ENCODE results near the gene CBX2. TPM values are rescaled to one million over a fixed set of nuclear protein-coding genes. Genes with fewer than 3 reads are reported as not detected.

Gene CBX2
- total and polyA plus RNA-seq, 2 donors (not counting 1 experiment from before 2014, with no cell fraction given) = 0.77 to 0.83 TPM

GRCh38 chr17:79833110-79833450 is 55.1 kb downstream of the CBX2 start:
- H3K9me3 ChIP-seq (ENCODE audit: control insufficient read depth, insufficient read depth, low read depth, low read length) = no peaks in the 10 kb centered on the region
- H3K4me1 ChIP-seq (ENCODE audit: control insufficient read depth, extremely low read depth, insufficient read depth, low read length) = peaks cover 18% of the 10 kb centered on the region
- no peak overlapping the region for H3K4me2 ChIP-seq (ENCODE audit: extremely low read depth, insufficient read depth, low read length)
- H3K36me3 ChIP-seq (ENCODE audit: control insufficient read depth, insufficient read depth, low read length) = peaks cover 18% of the 10 kb centered on the region
- no peak overlapping the region for H3K4me3 ChIP-seq (replicated peaks in 1 of 4; ENCODE audit: control extremely low read depth in 1 of 4, insufficient read depth in 1 of 4, low read depth in 3 of 4, low read length in 4 of 4)
- H3K27ac ChIP-seq (ENCODE audit: insufficient read depth, low read length) = no peak overlapping the region
- no peaks in the 10 kb centered on the region for H3K27me3 ChIP-seq (ENCODE audit: control insufficient read depth, insufficient read depth, low read length)
- no peak overlapping the region for H3K9ac ChIP-seq (ENCODE audit: insufficient read depth, low read length)
- H2AFZ ChIP-seq (ENCODE audit: low read length) = no peak overlapping the region
- no peaks in the 10 kb centered on the region for H4K20me1 ChIP-seq (ENCODE audit: control insufficient read depth, extremely low read depth, insufficient read depth, low read length)
- DNase-seq (ENCODE audit: low read depth in 2 of 2) = no peak
- TF ChIP-seq EZH2 (IDR thresholded peaks at IDR 0.05; ENCODE audit: low read length, missing control alignments) (no peak), CTCF (conservative IDR thresholded peaks at IDR 0.05 in 1 of 2, IDR thresholded peaks at IDR 0.05 in 1 of 2; ENCODE audit: low read depth in 1 of 2, low read length in 2 of 2) (no peak)
- peaks cover 13% of the 10 kb centered on the region for H3K79me2 ChIP-seq (ENCODE audit: control insufficient read depth, insufficient read depth, low read length)

GRCh38 chr17:79833744-79834564 is 56.0 kb downstream of the CBX2 start:
- Histone ChIP-seq H3K27ac (ENCODE audit: insufficient read depth, low read length) (no peak overlapping the region), H3K79me2 (ENCODE audit: control insufficient read depth, insufficient read depth, low read length) (peaks cover 13% of the 10 kb centered on the region), H3K4me1 (ENCODE audit: control insufficient read depth, extremely low read depth, insufficient read depth, low read length) (peaks cover 18% of the 10 kb centered on the region), H3K27me3 (ENCODE audit: control insufficient read depth, insufficient read depth, low read length) (no peaks in the 10 kb centered on the region), H3K9ac (ENCODE audit: insufficient read depth, low read length) (no peak overlapping the region), H4K20me1 (ENCODE audit: control insufficient read depth, extremely low read depth, insufficient read depth, low read length) (no peaks in the 10 kb centered on the region), H3K4me2 (ENCODE audit: extremely low read depth, insufficient read depth, low read length) (no peak overlapping the region), H3K4me3 (replicated peaks in 1 of 4; ENCODE audit: control extremely low read depth in 1 of 4, insufficient read depth in 1 of 4, low read depth in 3 of 4, low read length in 4 of 4) (no peak overlapping the region), H2AFZ (ENCODE audit: low read length) (no peak overlapping the region), H3K36me3 (ENCODE audit: control insufficient read depth, insufficient read depth, low read length) (peaks cover 18% of the 10 kb centered on the region), H3K9me3 (ENCODE audit: control insufficient read depth, insufficient read depth, low read depth, low read length) (no peaks in the 10 kb centered on the region)
- no peak for DNase-seq (ENCODE audit: low read depth in 2 of 2)
- TF ChIP-seq CTCF (conservative IDR thresholded peaks at IDR 0.05 in 1 of 2, IDR thresholded peaks at IDR 0.05 in 1 of 2; ENCODE audit: low read depth in 1 of 2, low read length in 2 of 2) = no peak
- no peak for TF ChIP-seq EZH2 (IDR thresholded peaks at IDR 0.05; ENCODE audit: low read length, missing control alignments)

- DNase-seq (ENCODE audit: low read depth in 2 of 2) = no peak
- Histone ChIP-seq H3K27ac (ENCODE audit: insufficient read depth, low read length) (no peak overlapping the region), H3K27me3 (ENCODE audit: control insufficient read depth, insufficient read depth, low read length) (no peaks in the 10 kb centered on the region), H3K36me3 (ENCODE audit: control insufficient read depth, insufficient read depth, low read length) (peaks cover 18% of the 10 kb centered on the region), H3K9ac (ENCODE audit: insufficient read depth, low read length) (no peak overlapping the region), H2AFZ (ENCODE audit: low read length) (no peak overlapping the region), H3K4me3 (replicated peaks in 1 of 4; ENCODE audit: control extremely low read depth in 1 of 4, insufficient read depth in 1 of 4, low read depth in 3 of 4, low read length in 4 of 4) (no peak overlapping the region), H3K4me2 (ENCODE audit: extremely low read depth, insufficient read depth, low read length) (no peak overlapping the region), H3K9me3 (ENCODE audit: control insufficient read depth, insufficient read depth, low read depth, low read length) (no peaks in the 10 kb centered on the region), H3K79me2 (ENCODE audit: control insufficient read depth, insufficient read depth, low read length) (peaks cover 13% of the 10 kb centered on the region), H3K4me1 (ENCODE audit: control insufficient read depth, extremely low read depth, insufficient read depth, low read length) (peaks cover 18% of the 10 kb centered on the region), H4K20me1 (ENCODE audit: control insufficient read depth, extremely low read depth, insufficient read depth, low read length) (no peaks in the 10 kb centered on the region)
- TF ChIP-seq CTCF (conservative IDR thresholded peaks at IDR 0.05 in 1 of 2, IDR thresholded peaks at IDR 0.05 in 1 of 2; ENCODE audit: low read depth in 1 of 2, low read length in 2 of 2) = peak; percentile 49 to 71
- no peak for TF ChIP-seq EZH2 (IDR thresholded peaks at IDR 0.05; ENCODE audit: low read length, missing control alignments)
Observed at GRCh38 chr17:79834565-79835469, 56.9 kb downstream of the CBX2 start.

Measured in fibroblast of lung (primary cell).